Measurements from ENCODE around the gene ARL3.

DNA sequence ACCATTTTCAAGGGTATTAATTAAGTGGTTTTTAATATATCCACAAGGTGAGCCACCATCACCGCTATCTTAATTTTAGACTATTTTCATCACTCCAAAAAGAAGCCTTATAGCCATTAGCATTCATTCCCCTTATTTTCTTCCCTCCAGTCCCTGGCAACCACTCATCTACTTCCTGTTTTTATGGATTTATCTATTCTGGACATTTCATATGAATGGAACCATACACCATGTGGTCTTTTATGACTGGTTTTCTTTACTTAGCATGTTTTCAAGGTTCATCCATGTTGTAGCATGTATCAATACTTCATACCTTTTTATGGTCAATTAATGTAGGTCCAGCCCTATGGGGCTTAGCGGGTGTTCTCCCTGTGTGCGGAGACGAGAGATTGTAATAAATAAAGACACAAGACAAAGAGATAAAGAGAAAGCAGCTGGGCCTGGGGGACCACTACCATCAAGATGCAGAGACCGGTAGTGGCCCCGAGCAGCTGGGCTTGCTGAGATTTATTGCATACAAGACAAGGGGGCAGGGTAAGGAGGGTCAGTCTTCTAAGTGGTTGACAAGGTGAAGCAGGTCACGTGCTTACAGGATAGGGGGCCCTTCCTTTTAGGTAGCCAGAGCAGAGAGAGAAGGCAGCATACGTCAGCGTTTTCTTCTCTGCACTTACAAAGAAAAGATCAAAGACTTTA lies 44.2 kb upstream of the ARL3 start:
- TF ChIP-seq, protein P1, sequence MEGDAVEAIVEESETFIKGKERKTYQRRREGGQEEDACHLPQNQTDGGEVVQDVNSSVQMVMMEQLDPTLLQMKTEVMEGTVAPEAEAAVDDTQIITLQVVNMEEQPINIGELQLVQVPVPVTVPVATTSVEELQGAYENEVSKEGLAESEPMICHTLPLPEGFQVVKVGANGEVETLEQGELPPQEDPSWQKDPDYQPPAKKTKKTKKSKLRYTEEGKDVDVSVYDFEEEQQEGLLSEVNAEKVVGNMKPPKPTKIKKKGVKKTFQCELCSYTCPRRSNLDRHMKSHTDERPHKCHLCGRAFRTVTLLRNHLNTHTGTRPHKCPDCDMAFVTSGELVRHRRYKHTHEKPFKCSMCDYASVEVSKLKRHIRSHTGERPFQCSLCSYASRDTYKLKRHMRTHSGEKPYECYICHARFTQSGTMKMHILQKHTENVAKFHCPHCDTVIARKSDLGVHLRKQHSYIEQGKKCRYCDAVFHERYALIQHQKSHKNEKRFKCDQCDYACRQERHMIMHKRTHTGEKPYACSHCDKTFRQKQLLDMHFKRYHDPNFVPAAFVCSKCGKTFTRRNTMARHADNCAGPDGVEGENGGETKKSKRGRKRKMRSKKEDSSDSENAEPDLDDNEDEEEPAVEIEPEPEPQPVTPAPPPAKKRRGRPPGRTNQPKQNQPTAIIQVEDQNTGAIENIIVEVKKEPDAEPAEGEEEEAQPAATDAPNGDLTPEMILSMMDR (conservative IDR thresholded peaks at IDR 0.05 in 1 of 2, IDR thresholded peaks at IDR 0.05 in 1 of 2; ENCODE audit: low read depth in 1 of 2, low read length in 2 of 2): no peak
- no peak for TF ChIP-seq EZH2 (IDR thresholded peaks at IDR 0.05; ENCODE audit: low read length, missing control alignments)
